Gastroesophageal sphincter (tissue), 4 donors: ENCODE measurements around the gene PIK3R4. TPM values are rescaled to one million over a fixed set of nuclear protein-coding genes. Genes with fewer than 3 reads are reported as not detected.

Experiments
- ATAC-seq: fragments of 150-250 bp; one replicate; pipeline ENCODE4 v1.9.1; 2016; ENCODE audit warnings: mild to moderate bottlenecking, moderate library complexity
- H3K27ac ChIP-seq, 4 donors: fragments of 200-600 bp; sonication (generic) in 3 of 4; 1 replicate in 3 of 4; 2 replicates in 1 of 4; pipeline ENCODE4 v1.5.1; 2016 to 2019
- H3K27me3 ChIP-seq: fragments of 200-600 bp; sonication (generic); one replicate; pipeline ENCODE4 v1.5.1; 2019
- H3K36me3 ChIP-seq, 2 donors: fragments of 200-600 bp; sonication (generic); one replicate each; pipeline ENCODE4 v1.5.1; 2019; ENCODE audit warnings: control low read depth in 1 of 2
- H3K4me1 ChIP-seq, 3 donors: fragments of 200-600 bp; sonication (generic); 1 replicate in 2 of 3; 2 replicates in 1 of 3; pipeline ENCODE4 v1.5.1; 2016 to 2019; ENCODE audit warnings: control low read depth in 2 of 3
- H3K4me3 ChIP-seq, 2 donors: fragments of 200-600 bp; sonication (generic); one replicate each; pipeline ENCODE4 v1.5.1; 2019; ENCODE audit warnings: mild to moderate bottlenecking in 1 of 2, moderate library complexity in 1 of 2
- H3K9me3 ChIP-seq, 3 donors: fragments of 200-600 bp; sonication (generic); one replicate each; pipeline ENCODE4 v1.5.1; 2017 to 2019; ENCODE audit warnings: control low read depth in 2 of 3
- CTCF ChIP-seq, 4 experiments: fragments of 200-600 bp in 2 of 4; fragments of 450-650 bp in 2 of 4; sonication (generic) in 1 of 4; IDR thresholded peaks; one replicate each; pipeline ENCODE4 v1.5.1; 2017 to 2019; ENCODE audit warnings: antibody characterized with exemption in 4 of 4, mild to moderate bottlenecking in 2 of 4, moderate library complexity in 2 of 4
- EP300 ChIP-seq: sonication (generic); formaldehyde crosslinking; IDR thresholded peaks from one replicate; pipeline ENCODE4 v1.6.1; 2017; ENCODE audit warnings: antibody characterized with exemption, mild to moderate bottlenecking
- POLR2A ChIP-seq, 2 donors: fragments of 450-650 bp; IDR thresholded peaks; one replicate each; pipeline ENCODE4 v1.6.1; 2017; ENCODE audit warnings: antibody characterized with exemption in 2 of 2, mild to moderate bottlenecking in 2 of 2, moderate library complexity in 1 of 2
- POLR2AphosphoS5 ChIP-seq: sonication (generic); formaldehyde crosslinking; IDR thresholded peaks from one replicate; pipeline ENCODE4 v1.6.1; 2017; ENCODE audit warnings: antibody characterized with exemption
- WGBS, 2 donors: methylation state at CpG; one replicate each; pipeline ENCODE4 v1.1.5; 2018; ENCODE audit warnings: low coverage in 1 of 2; 5-methylcytosine and 5-hydroxymethylcytosine counted together
- total RNA-seq, 4 donors: library from RNA; depleted of rRNA; stranded (reverse); fragments of >200 nt; gene quantifications; one replicate each; pipeline ENCODE4 v1.1.0, GENCODE V29; 2016

PIK3R4 gene
- total RNA-seq, 4 donors from 2014 or later: 28.0 to 40.2 (median 34.8) TPM

DNA sequence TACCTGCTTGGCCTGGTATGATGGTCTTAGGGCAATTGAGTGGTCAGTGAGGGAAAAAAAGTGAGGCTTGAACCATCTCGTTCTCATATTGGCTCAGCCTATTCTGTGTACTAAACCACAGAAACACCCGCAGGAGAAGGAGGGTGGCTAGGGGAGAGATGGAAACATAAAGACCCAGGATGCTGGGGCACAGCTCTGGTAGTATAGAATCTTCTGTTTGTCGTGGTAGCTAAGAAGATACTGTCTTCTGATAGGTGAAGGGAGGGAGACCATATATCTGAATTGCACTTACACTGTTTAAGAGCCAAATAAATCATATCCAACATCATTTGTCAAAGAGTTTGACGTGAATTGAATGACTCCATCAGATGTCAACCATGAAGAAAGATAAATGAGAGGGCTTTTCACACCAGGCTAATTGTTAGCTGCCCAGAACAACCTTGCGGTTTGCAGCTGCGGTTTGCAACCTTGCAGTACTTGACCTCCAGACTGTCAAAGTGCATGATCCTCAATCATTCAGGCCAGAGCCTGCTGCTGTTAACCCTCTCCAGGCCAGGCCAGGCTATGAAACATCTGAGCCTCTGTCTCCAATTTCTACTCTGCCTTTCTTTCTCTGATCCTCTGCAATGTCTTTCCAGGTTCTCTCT is 40.9 kb upstream of the PIK3R4 start:
- WGBS, 2 donors: 37 to 48% methylated on average over 4 to 6 of the region's 6 CpGs
- Histone ChIP-seq H3K27ac (no peak overlapping the region), H3K27me3 (no peaks in the 10 kb centered on the region), H3K4me1 (no peaks in the 10 kb centered on the region), H3K4me3 (no peak overlapping the region), H3K36me3 (no peaks in the 10 kb centered on the region), H3K9me3 (no peaks in the 10 kb centered on the region)
- no peak for ATAC-seq
- no peak for TF ChIP-seq CTCF (IDR thresholded peaks at IDR 0.05)
- TF ChIP-seq POLR2A (IDR thresholded peaks at IDR 0.05): no peak
- no peak for TF ChIP-seq EP300
- no peak for TF ChIP-seq POLR2AphosphoS5

GRCh38 chr3:130786306-130786705 is 39.7 kb upstream of the PIK3R4 start:
- Histone ChIP-seq H3K27me3 (no peaks in the 10 kb centered on the region), H3K36me3 (no peaks in the 10 kb centered on the region), H3K9me3 (no peaks in the 10 kb centered on the region), H3K4me3 (no peak overlapping the region), H3K4me1 (no peaks in the 10 kb centered on the region), H3K27ac (no peak overlapping the region)
- no peak for ATAC-seq
- TF ChIP-seq POLR2A (IDR thresholded peaks at IDR 0.05) (no peak), CTCF (IDR thresholded peaks at IDR 0.05) (no peak), EP300 (no peak), POLR2AphosphoS5 (no peak)

DNA sequence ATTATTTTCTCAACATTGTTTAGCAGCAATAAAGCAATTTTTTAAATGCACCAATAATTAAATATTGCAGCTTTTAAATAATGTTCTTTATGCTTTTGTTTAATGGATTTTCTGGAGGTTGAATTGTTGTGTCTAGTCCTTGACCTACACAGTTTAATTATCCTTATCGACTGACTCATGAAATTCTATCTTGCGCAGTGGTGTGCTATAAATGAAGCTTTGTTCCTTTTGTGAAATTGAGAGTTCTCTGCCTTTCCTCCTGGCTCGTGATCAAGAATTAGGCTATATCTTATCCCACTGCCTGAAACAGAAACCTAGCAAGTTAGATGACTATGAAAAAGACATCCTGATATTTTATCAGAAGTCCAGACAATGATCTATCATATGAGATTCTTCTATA is 37.0 kb upstream of the PIK3R4 start:
- Histone ChIP-seq H3K27ac (no peak overlapping the region), H3K4me3 (no peak overlapping the region), H3K9me3 (no peaks in the 10 kb centered on the region), H3K27me3 (no peaks in the 10 kb centered on the region), H3K36me3 (no peaks in the 10 kb centered on the region), H3K4me1 (no peaks in the 10 kb centered on the region)
- 50 to 77% methylated on average over 2 to 3 of the region's 3 CpGs for WGBS, 2 donors
- TF ChIP-seq POLR2AphosphoS5 (no peak), POLR2A (IDR thresholded peaks at IDR 0.05) (no peak), EP300 (no peak), CTCF (IDR thresholded peaks at IDR 0.05) (no peak)
- ATAC-seq: no peak

DNA sequence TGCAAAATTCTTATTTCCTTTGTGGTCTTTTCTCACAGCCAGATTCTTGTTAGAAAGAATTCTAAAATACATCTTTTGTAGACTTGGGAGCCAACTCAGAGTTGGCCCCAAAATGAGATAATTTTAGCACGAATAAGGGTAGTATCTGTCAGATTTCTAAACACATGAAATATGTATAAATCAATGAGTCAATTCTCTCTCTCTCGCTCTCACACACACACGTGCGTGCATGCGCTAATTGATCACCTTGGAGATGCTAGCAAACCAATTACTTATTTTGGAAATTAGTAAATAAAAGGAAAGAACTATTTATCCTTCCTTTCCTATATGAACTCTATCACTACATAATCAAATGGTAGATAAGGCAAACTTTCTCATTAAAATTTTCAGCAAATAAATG is 32.9 kb upstream of the PIK3R4 start:
- Histone ChIP-seq H3K27me3 (no peaks in the 10 kb centered on the region), H3K4me1 (no peaks in the 10 kb centered on the region), H3K9me3 (no peaks in the 10 kb centered on the region), H3K4me3 (no peak overlapping the region), H3K36me3 (no peaks in the 10 kb centered on the region), H3K27ac (no peak overlapping the region)
- no peak for ATAC-seq
- TF ChIP-seq POLR2A (IDR thresholded peaks at IDR 0.05) (no peak), EP300 (no peak), POLR2AphosphoS5 (no peak), CTCF (IDR thresholded peaks at IDR 0.05) (no peak)
- WGBS, 2 donors: 34 to 55% methylated on average over 5 of the region's 5 CpGs

DNA sequence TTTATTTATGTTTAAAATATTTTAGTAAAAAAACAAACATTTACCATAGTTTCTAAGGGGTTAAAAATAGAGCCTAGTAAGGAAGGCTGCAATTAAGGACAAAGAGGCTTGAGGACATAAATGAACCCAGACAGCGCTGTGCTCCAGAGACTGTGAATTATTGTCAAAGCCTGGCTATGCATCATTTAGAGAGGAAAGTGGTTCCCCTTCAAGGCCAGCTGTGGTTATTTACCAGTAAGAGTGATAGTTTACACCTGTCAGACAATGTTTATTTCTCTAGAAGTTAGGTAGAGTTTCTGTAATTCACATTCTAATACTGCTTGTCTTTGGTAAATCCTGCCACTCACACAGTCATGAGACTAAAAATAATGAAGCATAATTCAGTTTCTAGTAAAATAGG is 32.4 kb upstream of the PIK3R4 start:
- H3K9me3 ChIP-seq: no peaks in the 10 kb centered on the region
- no peak overlapping the region for H3K27ac ChIP-seq
- TF ChIP-seq POLR2A (IDR thresholded peaks at IDR 0.05) (no peak), POLR2AphosphoS5 (no peak), EP300 (no peak)
- no peaks in the 10 kb centered on the region for H3K36me3 ChIP-seq
- no peak overlapping the region for H3K4me3 ChIP-seq
- ATAC-seq: no peak
- WGBS, 2 donors: 10 to 13% methylated on average over 1 of the region's 1 CpG
- no peaks in the 10 kb centered on the region for H3K27me3 ChIP-seq
- no peaks in the 10 kb centered on the region for H3K4me1 ChIP-seq
